Measurements from ENCODE around the gene TMEM139.
A peak's percentile ranks its signal among the peaks of the same experiment; 100 is the strongest.

TMEM139 gene

GRCh38 chr7:143284591-143285469 lies at the start of gene TMEM139:
Gene TMEM139, plus strand, starts transcription at chr7:143284958. Its CDS starts 1,000 bp downstream, at chr7:143285958.
- DNase-seq (ENCODE audit: low read depth in 2 of 2) = no peak

GRCh38 chr7:143235561-143235960 lies 49.2 kb upstream of the TMEM139 start:
- no peak for DNase-seq (ENCODE audit: low read depth in 2 of 2)

- no peak for DNase-seq (ENCODE audit: low read depth in 2 of 2)
Measured at GRCh38 chr7:143236408-143236990, 48.3 kb upstream of the TMEM139 start.

GRCh38 chr7:143237366-143237765 lies 47.4 kb upstream of the TMEM139 start:
- no peak for DNase-seq (ENCODE audit: low read depth in 2 of 2)

- DNase-seq (ENCODE audit: low read depth in 2 of 2) = no peak
Measured at GRCh38 chr7:143238289-143238980, 46.3 kb upstream of the TMEM139 start.

GRCh38 chr7:143239813-143240212 lies 44.9 kb upstream of the TMEM139 start:
- no peak for DNase-seq (ENCODE audit: low read depth in 2 of 2)

- DNase-seq (ENCODE audit: low read depth in 2 of 2) = peak; percentile 17 to 35
Measured at GRCh38 chr7:143240291-143241168, 44.2 kb upstream of the TMEM139 start.

- no peak for DNase-seq (ENCODE audit: low read depth in 2 of 2)
Measured at GRCh38 chr7:143242306-143242705, 42.5 kb upstream of the TMEM139 start.

- no peak for DNase-seq (ENCODE audit: low read depth in 2 of 2)
Measured at GRCh38 chr7:143243111-143243510, 41.6 kb upstream of the TMEM139 start.

GRCh38 chr7:143243614-143244013 lies 41.1 kb upstream of the TMEM139 start:
- DNase-seq (ENCODE audit: low read depth in 2 of 2) = no peak

GRCh38 chr7:143244321-143244720 lies 40.4 kb upstream of the TMEM139 start:
- DNase-seq (ENCODE audit: low read depth in 2 of 2) = no peak

- DNase-seq (ENCODE audit: low read depth in 2 of 2) = no peak
Measured at GRCh38 chr7:143245123-143245522, 39.6 kb upstream of the TMEM139 start.

- no peak for DNase-seq (ENCODE audit: low read depth in 2 of 2)
Measured at GRCh38 chr7:143247372-143247771, 37.4 kb upstream of the TMEM139 start.

- DNase-seq (ENCODE audit: low read depth in 2 of 2) = no peak
Measured at GRCh38 chr7:143248761-143249354, 35.9 kb upstream of the TMEM139 start.

- no peak for DNase-seq (ENCODE audit: low read depth in 2 of 2)
Measured at GRCh38 chr7:143250199-143250598, 34.6 kb upstream of the TMEM139 start.

- DNase-seq (ENCODE audit: low read depth in 2 of 2) = no peak
Measured at GRCh38 chr7:143250822-143251221, 33.9 kb upstream of the TMEM139 start.

GRCh38 chr7:143252006-143252405 lies 32.8 kb upstream of the TMEM139 start:
- DNase-seq (ENCODE audit: low read depth in 2 of 2) = no peak

GRCh38 chr7:143255564-143255963 lies 29.2 kb upstream of the TMEM139 start:
- DNase-seq (ENCODE audit: low read depth in 2 of 2) = no peak

GRCh38 chr7:143256325-143256724 lies 28.4 kb upstream of the TMEM139 start:
- no peak for DNase-seq (ENCODE audit: low read depth in 2 of 2)

GRCh38 chr7:143256932-143257331 lies 27.8 kb upstream of the TMEM139 start:
- no peak for DNase-seq (ENCODE audit: low read depth in 2 of 2)

- no peak for DNase-seq (ENCODE audit: low read depth in 2 of 2)
Measured at GRCh38 chr7:143257501-143257900, 27.3 kb upstream of the TMEM139 start.

Data from stimulated activated CD8-positive, alpha-beta memory T cell treated with anti-CD3 and anti-CD28 coated beads, Interleukin-2, amount 100 ng/mL, for 48 hours (primary cell).